Vagina (tissue), 2 donors: ENCODE measurements around the gene COMTD1.

ENCODE experiments used
- CTCF ChIP-seq, 3 experiments: fragments of 450-650 bp in 2 of 3; fragments of 200-600 bp in 1 of 3; sonication (generic) in 1 of 3; IDR thresholded peaks; one replicate each; pipeline ENCODE4 v1.5.1; 2017 to 2019; ENCODE audit warnings: antibody characterized with exemption in 3 of 3, mild to moderate bottlenecking in 2 of 3, moderate library complexity in 2 of 3
- POLR2A ChIP-seq, 2 donors: fragments of 450-650 bp; IDR thresholded peaks; one replicate each; pipeline ENCODE4 v1.6.1; 2017; ENCODE audit warnings: antibody characterized with exemption in 2 of 2, mild to moderate bottlenecking in 2 of 2, moderate library complexity in 2 of 2

- TF ChIP-seq CTCF (IDR thresholded peaks at IDR 0.05) (no peak), POLR2A (IDR thresholded peaks at IDR 0.05) (no peak)
These were observed 46.3 kb downstream of the COMTD1 start for GRCh38 chr10:75189266-75190096.
